GM18502 (cell line): ENCODE measurements around the gene CAV2.

Source experiments
- ATAC-seq: cut with Tn5 transposase; IDR thresholded peaks from one replicate; pipeline ENCODE4 v1.9.1; 2021; ENCODE audit warnings: mild to moderate bottlenecking; ENCODE audit not compliant: unreplicated experiment, poor library complexity

The CAV2 gene

GRCh38 chr7:116493449-116493848, 6.1 kb upstream of the CAV2 start:
- ATAC-seq, result no peak

GRCh38 chr7:116494472-116494871, 5.1 kb upstream of the CAV2 start:
- ATAC-seq, result no peak

- no peak for ATAC-seq
Observed at GRCh38 chr7:116495736-116496135, 3.8 kb upstream of the CAV2 start.

GRCh38 chr7:116496653-116497052, 2.9 kb upstream of the CAV2 start:
- ATAC-seq, result no peak

GRCh38 chr7:116497708-116498107, 1.8 kb upstream of the CAV2 start:
- ATAC-seq, result no peak

- ATAC-seq, result peak; percentile 71
Observed at GRCh38 chr7:116500078-116500853, 728 bp downstream of the CAV2 start.

- ATAC-seq, result no peak
Observed at GRCh38 chr7:116501425-116502167, 2.1 kb downstream of the CAV2 start.

- no peak for ATAC-seq
Observed at GRCh38 chr7:116502201-116503096, 2.9 kb downstream of the CAV2 start.

GRCh38 chr7:116503835-116504234, 4.3 kb downstream of the CAV2 start:
- no peak for ATAC-seq

- no peak for ATAC-seq
Observed at GRCh38 chr7:116505278-116505677, 5.7 kb downstream of the CAV2 start.

- ATAC-seq, result no peak
Observed at GRCh38 chr7:116505823-116506222, 6.3 kb downstream of the CAV2 start.

GRCh38 chr7:116509982-116510579, 10.5 kb downstream of the CAV2 start:
- no peak for ATAC-seq

- ATAC-seq, result no peak
Observed at GRCh38 chr7:116510795-116511194, 11.3 kb downstream of the CAV2 start.

GRCh38 chr7:116511552-116512519, 12.3 kb downstream of the CAV2 start:
- ATAC-seq, result peak; percentile 99

GRCh38 chr7:116512520-116513188, 13.1 kb downstream of the CAV2 start:
- ATAC-seq, result no peak

GRCh38 chr7:116515584-116515983, 16.0 kb downstream of the CAV2 start:
- ATAC-seq, result no peak

GRCh38 chr7:116516324-116516723, 16.8 kb downstream of the CAV2 start:
- no peak for ATAC-seq

- ATAC-seq, result no peak
Observed at GRCh38 chr7:116517626-116518025, 18.1 kb downstream of the CAV2 start.

- ATAC-seq, result peak; percentile 48
Observed at GRCh38 chr7:116518961-116519360, 19.4 kb downstream of the CAV2 start.
